GM21619 (cell line): ENCODE data around the gene JUND.

ENCODE experiments used
- ATAC-seq: cut with Tn5 transposase; IDR thresholded peaks from one replicate; pipeline ENCODE4 v1.9.1; 2021; ENCODE audit not compliant: unreplicated experiment

The JUND gene

DNA sequence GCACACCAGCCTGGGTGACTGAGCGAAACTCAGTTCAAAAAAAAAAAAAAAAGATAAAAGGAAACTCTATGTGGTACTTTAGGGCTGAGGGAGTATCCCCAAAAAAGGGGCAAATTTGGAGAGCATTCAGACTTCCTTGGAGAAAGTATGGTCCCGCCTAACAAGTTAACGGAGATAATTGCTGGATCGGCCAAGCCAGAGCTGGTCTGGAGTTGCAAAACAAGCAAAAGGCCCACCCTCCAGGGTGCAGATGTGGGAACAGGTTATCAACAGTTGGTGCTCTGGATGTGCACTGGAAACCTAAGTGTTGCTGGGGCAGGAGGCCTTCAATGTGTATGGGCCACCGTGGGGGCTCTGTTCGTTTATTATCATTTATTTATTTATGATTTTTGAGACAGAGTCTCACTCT lies 10.0 kb downstream of the JUND start:
- ATAC-seq, result no peak

GRCh38 chr19:18270326-18270725 lies 11.1 kb downstream of the JUND start:
- no peak for ATAC-seq

- no peak for ATAC-seq
Observed at GRCh38 chr19:18269070-18269723, 12.2 kb downstream of the JUND start.

GRCh38 chr19:18266771-18267686 lies 14.4 kb downstream of the JUND start:
- ATAC-seq, result no peak

DNA sequence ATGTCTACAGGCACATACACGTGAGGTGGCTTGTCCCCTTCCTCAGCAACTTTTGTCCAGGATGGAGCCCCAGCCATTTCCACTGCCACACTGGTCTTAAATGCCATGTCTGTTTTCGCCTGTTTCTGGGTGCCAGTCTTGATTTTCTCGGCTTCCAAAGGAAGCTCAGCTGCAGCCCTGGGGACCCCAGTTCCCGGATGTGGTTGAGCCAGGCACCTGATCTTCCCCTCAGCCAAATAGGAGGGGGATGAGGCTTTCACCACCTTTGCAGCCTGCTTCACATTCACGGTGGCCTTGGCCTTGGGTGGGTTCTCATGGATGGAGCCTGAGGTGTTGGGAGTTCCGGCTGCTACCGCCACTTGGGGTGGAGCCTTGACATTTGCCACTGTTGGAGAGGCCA lies 15.8 kb downstream of the JUND start:
- no peak for ATAC-seq

GRCh38 chr19:18264971-18265540 lies 16.4 kb downstream of the JUND start:
- no peak for ATAC-seq

DNA sequence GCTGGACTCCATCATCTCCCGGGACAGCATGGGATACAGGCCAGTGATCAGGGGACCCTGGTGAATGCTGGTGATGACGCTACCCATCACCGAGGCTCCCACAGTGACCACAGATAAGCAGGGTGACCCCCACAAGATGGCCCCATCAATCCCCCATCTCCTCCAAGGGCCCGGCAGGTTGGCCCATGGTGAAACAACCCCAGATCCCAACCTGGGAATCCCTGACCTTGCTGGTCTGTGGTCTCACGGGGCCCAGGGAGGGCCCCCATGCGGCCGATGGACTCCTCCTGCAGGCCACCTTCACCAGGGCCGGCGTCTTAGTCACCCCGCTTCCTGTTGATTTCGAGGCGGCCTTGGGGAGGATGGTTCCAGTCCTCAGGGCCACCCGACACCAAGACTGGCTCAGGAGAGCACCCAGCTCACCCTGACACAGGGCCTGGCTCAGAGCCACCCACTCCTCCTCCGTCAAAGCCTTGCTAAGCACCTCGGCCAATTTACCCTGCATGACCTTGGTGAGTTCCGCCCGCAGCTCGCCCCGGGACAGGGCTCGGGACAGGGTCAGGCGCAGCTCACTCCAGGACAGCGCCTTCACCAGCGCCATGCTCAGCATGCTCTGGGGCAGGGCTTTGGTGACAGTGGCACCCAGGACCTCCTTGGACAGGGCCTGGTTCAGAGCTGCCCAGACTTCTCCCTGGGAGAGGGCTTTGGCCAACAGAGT lies 17.1 kb downstream of the JUND start:
- ATAC-seq, result no peak

DNA sequence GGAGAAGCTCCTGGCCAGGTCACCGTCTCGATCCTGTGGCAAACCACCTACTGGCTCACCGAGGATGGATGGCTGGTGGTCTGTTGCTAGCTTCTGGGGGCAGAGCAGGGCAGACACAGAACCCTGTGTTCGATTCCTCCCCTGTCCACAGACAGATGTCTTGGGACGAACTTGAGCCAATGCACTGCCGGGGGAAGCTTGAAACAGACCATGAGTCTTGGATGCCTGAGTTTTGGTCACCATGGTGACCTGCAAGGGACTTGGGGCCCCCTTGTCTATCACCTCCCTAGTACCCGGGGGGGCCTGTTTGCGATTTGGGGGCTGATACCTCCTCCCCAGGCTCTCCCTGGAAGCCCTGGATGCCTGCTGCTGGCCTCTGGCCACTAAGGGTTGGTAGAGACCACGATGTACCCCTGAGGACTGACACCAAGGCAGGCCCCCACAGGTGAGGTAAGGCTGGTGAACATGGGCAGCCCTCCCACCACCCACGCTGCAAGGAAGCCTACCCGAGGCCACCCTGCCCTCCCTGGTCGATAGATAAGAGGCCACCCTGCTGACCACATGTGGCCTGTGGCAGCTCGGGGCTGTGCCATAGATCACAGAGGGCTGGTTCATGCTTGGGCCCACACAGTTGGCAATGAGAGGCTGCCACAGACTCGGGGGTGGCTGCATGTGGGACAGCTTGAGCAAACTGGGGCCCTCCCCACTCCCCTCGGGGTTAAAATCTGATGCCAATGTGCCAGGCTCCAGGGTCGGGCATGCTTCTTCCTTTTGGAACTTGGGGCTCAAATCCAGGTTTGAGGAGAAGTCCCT lies 17.9 kb downstream of the JUND start:
- no peak for ATAC-seq

- ATAC-seq, result no peak
Observed at GRCh38 chr19:18262917-18263316, 18.5 kb downstream of the JUND start.

DNA sequence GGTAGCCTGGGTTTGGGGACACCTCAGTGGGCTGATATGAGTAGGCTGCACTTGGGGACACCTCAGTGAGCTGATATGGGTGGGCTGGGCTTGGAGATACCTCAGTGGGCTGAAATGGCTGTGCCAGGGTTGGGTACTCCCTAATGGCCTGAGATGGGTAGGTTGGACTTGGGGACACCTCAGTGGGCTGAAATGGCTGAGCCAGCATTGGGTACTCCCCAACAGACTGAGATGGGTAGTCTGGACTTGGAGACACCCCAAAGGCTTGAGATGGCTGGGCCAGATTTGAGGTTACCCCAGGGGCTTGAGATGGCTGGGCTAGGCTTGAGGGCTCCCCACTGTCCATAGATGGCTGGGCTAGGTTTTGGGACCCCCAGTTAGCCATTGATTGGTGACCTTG lies 19.3 kb downstream of the JUND start:
- no peak for ATAC-seq

DNA sequence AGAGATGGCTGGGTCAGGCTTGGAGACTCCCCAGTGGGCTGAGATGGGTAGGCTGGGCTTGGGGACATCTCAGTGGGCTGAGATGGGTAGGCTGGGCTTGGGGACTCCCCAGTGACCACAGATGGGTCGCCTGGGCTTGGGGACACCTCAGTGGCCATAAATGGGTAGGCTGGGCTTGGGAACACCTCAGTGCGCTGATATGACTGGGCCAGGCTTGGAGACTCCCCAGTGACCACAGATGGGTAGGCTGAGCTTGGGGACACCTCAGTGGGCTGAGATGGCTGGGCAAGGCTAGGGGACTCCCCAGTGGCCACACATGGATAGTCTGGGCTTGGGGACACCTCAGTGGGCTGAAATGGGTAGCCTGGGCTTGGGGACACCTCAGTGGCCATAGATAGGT lies 19.9 kb downstream of the JUND start:
- no peak for ATAC-seq

GRCh38 chr19:18259893-18260292 lies 21.5 kb downstream of the JUND start:
- no peak for ATAC-seq

- ATAC-seq, result no peak
Observed at GRCh38 chr19:18257503-18258470, 23.6 kb downstream of the JUND start.

DNA sequence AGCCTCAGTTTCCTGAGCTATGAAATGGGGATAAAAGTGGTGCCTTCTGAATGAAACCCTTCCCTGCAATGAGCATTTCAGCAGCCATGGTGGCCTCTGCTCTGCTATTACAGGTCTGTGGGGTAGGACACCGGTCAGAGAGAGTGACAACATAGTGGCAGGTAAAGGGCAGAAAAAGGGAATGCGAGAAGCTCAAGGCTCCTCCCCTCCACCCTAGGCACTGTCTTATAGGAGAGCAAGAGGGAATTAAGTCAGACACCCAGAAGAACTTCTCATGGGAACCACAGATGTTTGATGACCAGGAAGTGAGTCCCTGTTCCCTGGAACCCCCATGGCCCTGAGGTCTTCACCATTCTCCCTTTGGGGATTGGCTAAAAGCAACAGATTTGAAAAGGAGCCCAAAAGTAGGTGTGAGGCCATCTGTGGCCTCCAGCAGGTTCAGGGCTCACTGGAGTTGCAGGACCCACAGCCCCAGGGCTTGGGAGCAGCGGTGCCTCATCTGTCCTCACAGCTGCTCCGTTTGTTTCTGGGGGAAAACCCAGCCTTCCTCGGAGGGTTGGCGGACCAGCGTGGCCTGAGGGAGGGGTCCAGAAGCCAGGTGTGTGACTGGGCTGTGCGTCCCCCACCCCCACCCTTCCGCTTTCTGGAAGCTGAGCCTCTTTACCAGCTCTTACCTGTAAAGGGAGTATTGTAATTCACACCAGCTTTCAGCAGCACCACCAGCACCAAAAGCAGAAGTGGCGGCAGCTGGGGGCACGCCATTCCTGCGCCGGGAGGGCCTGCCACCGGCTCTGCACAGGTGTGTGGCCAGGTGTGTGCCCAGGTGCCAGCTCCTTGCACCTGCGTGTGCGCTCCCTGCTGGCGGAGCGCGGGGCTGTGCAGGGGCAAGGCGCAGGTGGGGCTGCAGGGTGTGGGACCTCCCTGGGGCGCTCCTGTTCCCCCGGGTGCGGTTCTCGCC lies 26.6 kb downstream of the JUND start:
- ATAC-seq, result no peak

GRCh38 chr19:18253716-18254115 lies 27.7 kb downstream of the JUND start:
- no peak for ATAC-seq

DNA sequence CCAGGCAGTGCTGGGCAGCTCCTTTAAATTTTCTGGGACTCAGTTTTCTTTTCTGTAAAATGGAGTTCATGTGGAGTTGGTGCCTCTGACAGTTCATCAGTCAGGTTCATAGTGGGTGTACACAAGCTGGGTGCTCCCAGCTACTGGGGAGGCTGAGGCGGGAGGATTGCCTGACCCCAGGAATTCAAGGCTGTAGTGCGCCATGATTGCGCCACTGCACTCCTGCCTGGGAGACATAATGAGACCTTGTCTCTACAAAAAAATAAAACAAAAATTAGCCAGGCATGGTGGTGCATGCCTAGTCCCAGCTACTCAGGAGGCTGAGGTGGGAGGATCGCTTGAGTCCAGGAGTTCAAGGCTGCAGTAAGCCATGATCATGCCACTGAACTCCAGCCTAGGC lies 28.3 kb downstream of the JUND start:
- no peak for ATAC-seq

DNA sequence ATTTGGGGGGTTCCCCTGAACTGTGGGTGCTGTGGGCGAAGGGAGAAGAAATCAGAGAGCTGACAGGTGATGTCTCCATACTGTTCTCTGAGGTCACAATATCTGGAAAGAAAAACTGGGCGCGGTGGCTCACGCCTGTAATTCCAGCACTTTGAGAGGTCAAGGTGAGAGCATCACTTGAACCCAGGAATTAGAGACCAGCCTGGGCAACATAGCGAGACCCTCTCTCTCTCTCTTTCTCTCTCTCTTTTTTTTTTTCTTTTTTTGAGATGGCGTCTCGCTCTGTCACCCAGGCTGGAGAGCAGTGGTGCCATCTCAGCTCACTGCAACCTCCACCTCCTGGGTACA lies 29.1 kb downstream of the JUND start:
- no peak for ATAC-seq

DNA sequence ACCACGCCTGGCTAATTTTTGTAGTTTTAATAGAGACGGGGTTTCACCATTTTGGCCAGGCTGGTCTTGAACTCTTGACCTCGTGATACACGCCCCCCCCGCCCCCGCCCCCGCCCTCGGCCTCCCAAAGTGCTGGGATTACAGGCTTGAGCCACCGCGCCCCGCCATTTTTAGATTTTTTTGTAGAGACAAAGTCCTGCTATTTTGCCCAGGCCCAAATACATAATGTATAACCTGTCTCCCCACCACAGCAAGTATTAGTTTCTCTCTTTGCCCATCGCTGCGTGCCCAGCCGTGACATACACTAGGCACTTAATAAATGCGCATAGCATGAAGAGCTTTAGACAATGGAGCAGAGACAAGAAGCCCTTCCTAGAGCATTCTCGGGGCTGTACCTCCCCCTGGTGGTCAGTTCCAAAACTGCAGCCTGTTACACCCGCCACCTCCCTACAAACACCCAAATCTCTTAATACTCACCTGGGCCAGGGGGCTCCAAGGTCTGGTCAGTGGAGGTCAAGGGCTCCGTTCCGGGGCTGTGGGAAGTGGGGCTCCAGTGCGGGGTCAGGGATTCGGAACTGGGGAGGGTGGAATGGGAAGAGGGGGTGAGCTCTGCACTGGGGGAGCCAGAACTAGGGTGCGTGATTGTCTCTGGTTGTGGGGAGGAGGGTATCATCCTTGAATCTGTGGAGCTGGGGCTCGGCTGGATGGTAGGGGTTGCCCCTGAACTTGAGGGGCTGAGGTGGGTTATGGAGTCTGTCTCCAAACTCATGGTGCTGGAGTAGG lies 29.6 kb downstream of the JUND start:
- no peak for ATAC-seq
